GM23248 (cell line): ENCODE measurements around the gene ZNF407. TPM values are rescaled to one million over a fixed set of nuclear protein-coding genes. Genes with fewer than 3 reads are reported as not detected.
A peak's percentile ranks its signal among the peaks of the same experiment; 100 is the strongest.

Experiments
- DNase-seq: peaks from one replicate; pipeline ENCODE4 v3.0.0-alpha.2; 2015
- H2AFZ ChIP-seq: fragments of 200-600 bp; sonication (generic); 2 replicates; pipeline ENCODE4 v1.6.1; 2016; ENCODE audit warnings: antibody characterized with exemption
- H3F3A ChIP-seq: fragments of 200-600 bp; sonication (generic); 2 replicates; pipeline ENCODE4 v1.6.1; 2016; ENCODE audit warnings: mild to moderate bottlenecking, antibody characterized with exemption, mixed run types; ENCODE audit not compliant: insufficient read depth
- H3K27ac ChIP-seq: fragments of 200-600 bp; sonication (generic); 2 replicates; pipeline ENCODE4 v1.5.1; 2016; ENCODE audit warnings: mild to moderate bottlenecking
- H3K27me3 ChIP-seq: fragments of 200-600 bp; sonication (generic); replicated peaks from 2 replicates; pipeline ENCODE4 v1.6.1; 2016; ENCODE audit warnings: mild to moderate bottlenecking; ENCODE audit not compliant: insufficient read depth
- H3K36me3 ChIP-seq: fragments of 200-600 bp; sonication (generic); 2 replicates; pipeline ENCODE4 v1.6.1; 2016; ENCODE audit warnings: low read depth, mild to moderate bottlenecking
- H3K4me1 ChIP-seq: fragments of 200-600 bp; sonication (generic); 2 replicates; pipeline ENCODE4 v1.6.1; 2016; ENCODE audit warnings: mild to moderate bottlenecking; ENCODE audit not compliant: insufficient read depth
- H3K4me2 ChIP-seq: fragments of 200-600 bp; sonication (generic); one replicate; pipeline ENCODE4 v1.6.1; 2016; ENCODE audit warnings: mild to moderate bottlenecking; ENCODE audit not compliant: unreplicated experiment
- H3K4me3 ChIP-seq: fragments of 200-600 bp; sonication (generic); 2 replicates; pipeline ENCODE4 v1.5.1; 2016; ENCODE audit warnings: mild to moderate bottlenecking
- H3K79me2 ChIP-seq: fragments of 200-600 bp; sonication (generic); 2 replicates; pipeline ENCODE4 v1.6.1; 2016; ENCODE audit warnings: mild to moderate bottlenecking; ENCODE audit not compliant: insufficient read depth
- H3K9ac ChIP-seq: fragments of 200-600 bp; sonication (generic); 2 replicates; pipeline ENCODE4 v1.6.1; 2016; ENCODE audit warnings: mild to moderate bottlenecking
- H3K9me2 ChIP-seq: fragments of 200-600 bp; sonication (generic); 2 replicates; pipeline ENCODE4 v1.6.1; 2016; ENCODE audit warnings: mixed run types, mild to moderate bottlenecking, moderate library complexity; ENCODE audit not compliant: insufficient read depth
- H3K9me3 ChIP-seq: fragments of 200-600 bp; sonication (generic); one replicate; pipeline ENCODE4 v1.6.1; 2017; ENCODE audit warnings: low read depth
- H4K20me1 ChIP-seq: fragments of 200-600 bp; sonication (generic); 2 replicates; pipeline ENCODE4 v1.6.0; 2016; ENCODE audit not compliant: insufficient read depth
- EZH2 ChIP-seq: fragments of 200-600 bp; sonication (generic); IDR thresholded peaks from 2 replicates; pipeline ENCODE4 v1.6.1; 2018; ENCODE audit warnings: antibody characterized with exemption, mild to moderate bottlenecking; ENCODE audit not compliant: insufficient read depth, poor library complexity, severe bottlenecking
- EZH2phosphoT487 ChIP-seq: fragments of 200-600 bp; sonication (generic); IDR thresholded peaks from 2 replicates; pipeline ENCODE4 v1.6.1; 2018; ENCODE audit warnings: antibody characterized with exemption, moderate library complexity, mild to moderate bottlenecking, low read depth; ENCODE audit not compliant: insufficient read depth
- WGBS, 2 experiments: methylation state at CpG; one replicate each; pipeline ENCODE4 v1.1.6; 2015 to 2017; ENCODE audit warnings: low lambda C conversion rate in 2 of 2, low coverage in 1 of 2; ENCODE audit errors: missing lambda C conversion rate in 2 of 2; 5-methylcytosine and 5-hydroxymethylcytosine counted together
- in situ Hi-C: fragments of 300-500 bp; cut with MboI; formaldehyde crosslinking; loops from 2 replicates; pipeline ENCODE4 v1.15.0; 2020
- polyA plus RNA-seq: library from polyadenylated mRNA; unstranded; fragments of >200 nt; fragmentation: Nextera tagmentation; extraction: Ambion mirVana; gene quantifications from 2 replicates; pipeline ENCODE4 v1.2.1, GENCODE V29; 2016
- total RNA-seq: library from RNA; depleted of rRNA; stranded (reverse); fragments of >200 nt; shearing (Covaris generic); gene quantifications from 2 replicates; pipeline ENCODE4 v1.2.3, GENCODE V29; 2014

The ZNF407 gene
- total and polyA plus RNA-seq, 2 experiments from 2014 or later = 2.6 to 6.3 TPM

DNA sequence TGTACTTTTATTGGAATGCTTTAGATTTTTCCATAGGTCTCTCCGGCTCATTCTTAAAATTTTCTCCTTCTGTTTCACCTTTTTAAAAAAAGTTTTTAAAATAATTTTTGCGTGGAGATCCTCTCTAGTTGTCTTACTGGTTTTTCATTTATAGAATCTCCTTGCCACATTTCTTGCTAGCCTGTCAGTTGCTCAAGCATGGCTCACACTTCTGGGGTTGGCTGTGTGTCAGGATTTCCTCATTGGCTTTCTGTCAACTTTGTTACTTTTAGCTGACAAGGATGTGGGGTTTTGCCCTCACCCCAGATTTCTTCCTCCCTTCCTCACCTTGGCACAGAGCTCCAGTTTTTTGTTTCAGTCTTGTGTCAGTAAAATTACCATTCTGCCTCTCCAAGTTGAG lies 124.6 kb downstream of the ZNF407 start:
- no peaks in the 10 kb centered on the region for H3K9me3 ChIP-seq
- H3K27me3 ChIP-seq = no peaks in the 10 kb centered on the region
- DNase-seq = peak; percentile 62
- peaks cover 35% of the 10 kb centered on the region for H3K4me1 ChIP-seq
- 69 to 77% methylated on average over 2 of the region's 2 CpGs for WGBS, 2 experiments
- no peak for TF ChIP-seq EZH2phosphoT487
- TF ChIP-seq EZH2 = no peak
- peak overlapping the region; percentile 34 for H3K4me2 ChIP-seq
- H3K27ac ChIP-seq = 0 out of 2 replicates have a peak overlapping the region, but pooled peaks have one; percentile 12
- no peak overlapping the region for H2AFZ ChIP-seq
- peaks cover 6% of the 10 kb centered on the region; the same call in 1 of the 2 replicates for H3K79me2 ChIP-seq
- H3K36me3 ChIP-seq = no peaks in the 10 kb centered on the region
- no peaks in the 10 kb centered on the region for H3K9me2 ChIP-seq
- no peak overlapping the region for H3K4me3 ChIP-seq
- peaks cover 28% of the 10 kb centered on the region for H3F3A ChIP-seq
- no peak overlapping the region for H3K9ac ChIP-seq
- no peaks in the 10 kb centered on the region for H4K20me1 ChIP-seq
- in situ Hi-C loops = no loop called here

GRCh38 chr18:74724186-74724585 lies 126.5 kb downstream of the ZNF407 start:
- Histone ChIP-seq H3K4me2 (no peak overlapping the region), H3K4me1 (peaks cover 35% of the 10 kb centered on the region), H3F3A (peaks cover 28% of the 10 kb centered on the region), H2AFZ (no peak overlapping the region), H3K9me3 (no peaks in the 10 kb centered on the region), H3K27me3 (no peaks in the 10 kb centered on the region), H3K9ac (no peak overlapping the region), H3K79me2 (peaks cover 6% of the 10 kb centered on the region; the same call in 1 of the 2 replicates), H3K36me3 (no peaks in the 10 kb centered on the region), H3K4me3 (no peak overlapping the region), H3K9me2 (no peaks in the 10 kb centered on the region), H4K20me1 (no peaks in the 10 kb centered on the region), H3K27ac (no peak overlapping the region)
- in situ Hi-C loops = no loop called here
- TF ChIP-seq EZH2phosphoT487 (no peak), EZH2 (no peak)
- WGBS, 2 experiments = 94 to 98% methylated on average over 1 of the region's 1 CpG
- peak; percentile 81 for DNase-seq

- Histone ChIP-seq H2AFZ (no peak overlapping the region), H4K20me1 (no peaks in the 10 kb centered on the region), H3K4me1 (peaks cover 41% of the 10 kb centered on the region), H3K4me2 (no peak overlapping the region), H3K27ac (no peak overlapping the region), H3F3A (peaks cover 33% of the 10 kb centered on the region), H3K79me2 (peaks cover 6% of the 10 kb centered on the region; the same call in 1 of the 2 replicates), H3K9me3 (no peaks in the 10 kb centered on the region), H3K36me3 (no peaks in the 10 kb centered on the region), H3K9me2 (no peaks in the 10 kb centered on the region), H3K9ac (no peak overlapping the region), H3K4me3 (no peak overlapping the region), H3K27me3 (no peaks in the 10 kb centered on the region)
- in situ Hi-C loops = no loop called here
- DNase-seq = no peak
- TF ChIP-seq EZH2phosphoT487 (no peak), EZH2 (no peak)
- 96 to 97% methylated on average over 3 of the region's 3 CpGs for WGBS, 2 experiments
Observed at GRCh38 chr18:74725690-74726089, 128.0 kb downstream of the ZNF407 start.

GRCh38 chr18:74728586-74728985 lies 130.9 kb downstream of the ZNF407 start:
- Histone ChIP-seq H3K9ac (no peak overlapping the region), H3K4me1 (peaks cover 40% of the 10 kb centered on the region), H3K9me3 (no peaks in the 10 kb centered on the region), H3F3A (peaks cover 32% of the 10 kb centered on the region), H3K27me3 (no peaks in the 10 kb centered on the region), H3K36me3 (no peaks in the 10 kb centered on the region), H2AFZ (no peak overlapping the region), H3K4me3 (no peak overlapping the region), H3K4me2 (no peak overlapping the region), H3K79me2 (no peaks in the 10 kb centered on the region), H3K27ac (no peak overlapping the region), H3K9me2 (no peaks in the 10 kb centered on the region), H4K20me1 (no peaks in the 10 kb centered on the region)
- TF ChIP-seq EZH2 (no peak), EZH2phosphoT487 (no peak)
- 94 to 97% methylated on average over 5 of the region's 5 CpGs for WGBS, 2 experiments
- in situ Hi-C loops = no loop called here
- DNase-seq = no peak

DNA sequence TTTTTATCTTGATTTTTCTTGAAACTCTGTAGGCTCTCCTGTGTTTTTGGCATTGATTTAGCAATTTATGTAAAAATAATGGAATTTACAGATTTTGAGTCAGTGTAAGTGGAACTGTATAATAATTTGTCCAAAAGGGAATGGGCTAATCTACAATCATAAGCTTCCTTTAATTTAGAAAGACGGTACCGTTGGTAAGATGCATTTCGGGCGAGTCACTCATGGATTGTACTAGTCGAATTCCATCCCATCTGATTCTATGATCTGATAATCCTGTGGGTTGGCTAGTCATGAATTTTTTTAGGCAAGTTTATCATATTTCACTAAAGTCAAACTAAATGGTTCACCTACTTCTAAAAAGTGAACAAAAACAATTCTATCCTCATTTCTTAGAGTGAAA lies 133.4 kb downstream of the ZNF407 start:
- Histone ChIP-seq H3K9ac (no peak overlapping the region), H3K27me3 (no peaks in the 10 kb centered on the region), H3K9me3 (no peaks in the 10 kb centered on the region), H2AFZ (no peak overlapping the region), H3K9me2 (no peaks in the 10 kb centered on the region), H3K4me1 (peaks cover 27% of the 10 kb centered on the region), H3K79me2 (no peaks in the 10 kb centered on the region), H3K36me3 (no peaks in the 10 kb centered on the region), H3K4me2 (peak overlapping the region; percentile 69), H3F3A (peaks cover 23% of the 10 kb centered on the region), H3K27ac (peak overlapping the region; percentile 32), H4K20me1 (no peaks in the 10 kb centered on the region), H3K4me3 (peak overlapping the region; percentile 9; the same call in 1 of the 2 replicates)
- no peak for TF ChIP-seq EZH2
- DNase-seq = peak; percentile 85
- in situ Hi-C loops = no loop called here
- 25 to 30% methylated on average over 5 of the region's 5 CpGs for WGBS, 2 experiments
